ENCODE data around the gene SMIM14. TPM values are rescaled to one million over a fixed set of nuclear protein-coding genes. Genes with fewer than 3 reads are reported as not detected.
"Not testable (repeated sequence)": the region's sequence is repeated elsewhere in the genome, so short reads cannot be mapped to it uniquely, and the experiment has no call there.

SMIM14 gene
- total and polyA plus RNA-seq, 9 of the 15 experiments (the other 6 are each of a cell fraction or from before 2014, with no cell fraction given), result 0.98 to 3.7 (median 2.2) TPM

GRCh38 chr4:39681003-39681402 lies 42.3 kb upstream of the SMIM14 start:
- H2AFZ ChIP-seq (ENCODE audit: low read depth, low read length); H3K4me1 ChIP-seq (replicated peaks in 1 of 2; ENCODE audit: control insufficient read depth in 2 of 2, insufficient read depth in 2 of 2, low read length in 2 of 2); H3K4me2 ChIP-seq (ENCODE audit: insufficient read depth, low read length); H3K27me3 ChIP-seq (ENCODE audit: control insufficient read depth in 2 of 2, insufficient read depth in 2 of 2, low read length in 2 of 2); intact Hi-C loops (cut with micrococcal nuclease); ATAC-seq; H3K79me2 ChIP-seq (ENCODE audit: control insufficient read depth, insufficient read depth, low read length); BruUV-seq (replicated peaks); H3K9ac ChIP-seq (ENCODE audit: insufficient read depth in 1 of 2, low read depth in 2 of 2, low read length in 2 of 2); H3K9me3 ChIP-seq (replicated peaks; ENCODE audit: control insufficient read depth, insufficient read depth, low read depth, low read length); H4K20me1 ChIP-seq (replicated peaks; ENCODE audit: control insufficient read depth, insufficient read depth, low read length); FAIRE-seq; H3K27ac ChIP-seq (ENCODE audit: extremely low read depth, low read depth, low read length); DNase-seq (ENCODE audit: extremely low read depth in 1 of 4, low spot score in 3 of 4); H3K36me3 ChIP-seq (ENCODE audit: control insufficient read depth, insufficient read depth, low read length); H3K9me1 ChIP-seq (ENCODE audit: control insufficient read depth, insufficient read depth, low read length); in situ Hi-C loops (cut with MboI); H3K4me3 ChIP-seq: not testable (repeated sequence)
- peak; percentile 40; the same call in 1 of the 2 replicates for TF ChIP-seq ZNF384 (IDR thresholded peaks at IDR 0.05; ENCODE audit: low read depth, low read length)
- ChIA-PET POLR2A (interaction anchor here (0.9 to 1.1 kb wide), 2 partner anchors 10 to 221 kb away, joined by 4 to 5 read pairs; no protein-coding TSS in a partner anchor), CTCF (ENCODE audit: low intra/inter-chr PET ratio) (interaction anchor here (0.7 kb wide), 1 partner anchor 296 kb away, joined by 6 read pairs; no protein-coding TSS in a partner anchor)
- WGBS (ENCODE audit: insufficient coverage, low coverage, missing lambda C conversion rate), result 9% methylated on average over 1 of the region's 2 CpGs

GRCh38 chr4:39675681-39676080 lies 37.0 kb upstream of the SMIM14 start:
- intact Hi-C loops (cut with micrococcal nuclease); H3K4me1 ChIP-seq (replicated peaks in 1 of 2; ENCODE audit: control insufficient read depth in 2 of 2, insufficient read depth in 2 of 2, low read length in 2 of 2); H3K4me3 ChIP-seq; H2AFZ ChIP-seq (ENCODE audit: low read depth, low read length); in situ Hi-C loops (cut with MboI); CTCF ChIA-PET (ENCODE audit: low intra/inter-chr PET ratio); FAIRE-seq; DNase-seq (ENCODE audit: extremely low read depth in 1 of 4, low spot score in 3 of 4); H3K9me1 ChIP-seq (ENCODE audit: control insufficient read depth, insufficient read depth, low read length); ATAC-seq; H4K20me1 ChIP-seq (replicated peaks; ENCODE audit: control insufficient read depth, insufficient read depth, low read length); H3K27ac ChIP-seq (ENCODE audit: extremely low read depth, low read depth, low read length); H3K27me3 ChIP-seq (ENCODE audit: control insufficient read depth in 2 of 2, insufficient read depth in 2 of 2, low read length in 2 of 2); H3K9me3 ChIP-seq (replicated peaks; ENCODE audit: control insufficient read depth, insufficient read depth, low read depth, low read length); BruUV-seq (replicated peaks); H3K79me2 ChIP-seq (ENCODE audit: control insufficient read depth, insufficient read depth, low read length); H3K9ac ChIP-seq (ENCODE audit: insufficient read depth in 1 of 2, low read depth in 2 of 2, low read length in 2 of 2); H3K4me2 ChIP-seq (ENCODE audit: insufficient read depth, low read length); H3K36me3 ChIP-seq (ENCODE audit: control insufficient read depth, insufficient read depth, low read length): not testable (repeated sequence)
- POLR2A ChIA-PET, result interaction anchor here (0.6 kb wide), 1 partner anchor 202 kb away, joined by 4 read pairs; no protein-coding TSS in a partner anchor
- 56% methylated on average over 10 of the region's 10 CpGs for WGBS (ENCODE audit: insufficient coverage, low coverage, missing lambda C conversion rate)

Measured in K562 (cell line).